A673 (cell line): ENCODE data around the gene GNRHR.

Experiments used
- EZH2 ChIP-seq: fragments of 200-600 bp; sonication (generic); IDR thresholded peaks from 2 replicates; pipeline ENCODE4 v1.6.1; 2017; ENCODE audit warnings: borderline replicate concordance, low read depth, mild to moderate bottlenecking, mixed read lengths, antibody characterized with exemption, low read length; ENCODE audit not compliant: poor library complexity, severe bottlenecking
- TF ChIP-seq, protein P1 (sequence below): fragments of 300-800, 200-600 bp; sonication (generic); conservative IDR thresholded peaks from 2 replicates; pipeline ENCODE4 v1.5.1; 2017; ENCODE audit warnings: low read depth, mild to moderate bottlenecking, antibody characterized with exemption, low read length, moderate library complexity, mixed read lengths

- TF ChIP-seq, protein P1, sequence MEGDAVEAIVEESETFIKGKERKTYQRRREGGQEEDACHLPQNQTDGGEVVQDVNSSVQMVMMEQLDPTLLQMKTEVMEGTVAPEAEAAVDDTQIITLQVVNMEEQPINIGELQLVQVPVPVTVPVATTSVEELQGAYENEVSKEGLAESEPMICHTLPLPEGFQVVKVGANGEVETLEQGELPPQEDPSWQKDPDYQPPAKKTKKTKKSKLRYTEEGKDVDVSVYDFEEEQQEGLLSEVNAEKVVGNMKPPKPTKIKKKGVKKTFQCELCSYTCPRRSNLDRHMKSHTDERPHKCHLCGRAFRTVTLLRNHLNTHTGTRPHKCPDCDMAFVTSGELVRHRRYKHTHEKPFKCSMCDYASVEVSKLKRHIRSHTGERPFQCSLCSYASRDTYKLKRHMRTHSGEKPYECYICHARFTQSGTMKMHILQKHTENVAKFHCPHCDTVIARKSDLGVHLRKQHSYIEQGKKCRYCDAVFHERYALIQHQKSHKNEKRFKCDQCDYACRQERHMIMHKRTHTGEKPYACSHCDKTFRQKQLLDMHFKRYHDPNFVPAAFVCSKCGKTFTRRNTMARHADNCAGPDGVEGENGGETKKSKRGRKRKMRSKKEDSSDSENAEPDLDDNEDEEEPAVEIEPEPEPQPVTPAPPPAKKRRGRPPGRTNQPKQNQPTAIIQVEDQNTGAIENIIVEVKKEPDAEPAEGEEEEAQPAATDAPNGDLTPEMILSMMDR, result no peak
- no peak for TF ChIP-seq EZH2
Measured at GRCh38 chr4:67735325-67735724, 18.9 kb downstream of the GNRHR start.
